HG03159 (cell line): ENCODE data around the gene TUBA3E.
"Not testable (repeated sequence)": the region's sequence is repeated elsewhere in the genome, so short reads cannot be mapped to it uniquely, and the experiment has no call there.

ENCODE experiments used
- ATAC-seq: cut with Tn5 transposase; IDR thresholded peaks from one replicate; pipeline ENCODE4 v1.9.1; 2021; ENCODE audit warnings: mild to moderate bottlenecking, moderate library complexity; ENCODE audit not compliant: unreplicated experiment

TUBA3E gene

GRCh38 chr2:130198343-130198742 is at the start of gene TUBA3E:
TUBA3E (minus strand) TSS chr2:130198439; CDS start chr2:130198360, 79 bp downstream.
- ATAC-seq = no peak

GRCh38 chr2:130246430-130246829 is 48.2 kb upstream of the TUBA3E start:
- ATAC-seq = no peak

GRCh38 chr2:130245976-130246375 is 47.7 kb upstream of the TUBA3E start:
- no peak for ATAC-seq

GRCh38 chr2:130243359-130243758 is 45.1 kb upstream of the TUBA3E start:
- no peak for ATAC-seq

GRCh38 chr2:130241041-130241707 is 42.9 kb upstream of the TUBA3E start:
- ATAC-seq = no peak

GRCh38 chr2:130239581-130239980 is 41.3 kb upstream of the TUBA3E start:
- ATAC-seq = not testable (repeated sequence)

- ATAC-seq = not testable (repeated sequence)
Observed at GRCh38 chr2:130233066-130233465, 34.8 kb upstream of the TUBA3E start.

GRCh38 chr2:130231656-130232055 is 33.4 kb upstream of the TUBA3E start:
- ATAC-seq = no peak

GRCh38 chr2:130230907-130231306 is 32.7 kb upstream of the TUBA3E start:
- not testable (repeated sequence) for ATAC-seq

GRCh38 chr2:130230376-130230775 is 32.1 kb upstream of the TUBA3E start:
- ATAC-seq = not testable (repeated sequence)

GRCh38 chr2:130229161-130229510 is 30.9 kb upstream of the TUBA3E start:
- peak; percentile 56 for ATAC-seq

GRCh38 chr2:130228467-130229160 is 30.4 kb upstream of the TUBA3E start:
- not testable (repeated sequence) for ATAC-seq

GRCh38 chr2:130228005-130228404 is 29.8 kb upstream of the TUBA3E start:
- not testable (repeated sequence) for ATAC-seq

- ATAC-seq = peak; percentile 62
Observed at GRCh38 chr2:130222523-130222922, 24.3 kb upstream of the TUBA3E start.

- not testable (repeated sequence) for ATAC-seq
Observed at GRCh38 chr2:130220505-130220904, 22.3 kb upstream of the TUBA3E start.

- ATAC-seq = not testable (repeated sequence)
Observed at GRCh38 chr2:130219147-130219546, 20.9 kb upstream of the TUBA3E start.

- not testable (repeated sequence) for ATAC-seq
Observed at GRCh38 chr2:130207051-130207450, 8.8 kb upstream of the TUBA3E start.

- not testable (repeated sequence) for ATAC-seq
Observed at GRCh38 chr2:130203150-130203549, 4.9 kb upstream of the TUBA3E start.

- ATAC-seq = not testable (repeated sequence)
Observed at GRCh38 chr2:130202518-130202917, 4.3 kb upstream of the TUBA3E start.

GRCh38 chr2:130196052-130196451 is 2.2 kb downstream of the TUBA3E start:
- ATAC-seq = not testable (repeated sequence)

- not testable (repeated sequence) for ATAC-seq
Observed at GRCh38 chr2:130195089-130195635, 3.1 kb downstream of the TUBA3E start.

- not testable (repeated sequence) for ATAC-seq
Observed at GRCh38 chr2:130193824-130194223, 4.4 kb downstream of the TUBA3E start.
